ENCODE results near the gene ATL2.
A peak's percentile ranks its signal among the peaks of the same experiment; 100 is the strongest.

Gene ATL2

DNA sequence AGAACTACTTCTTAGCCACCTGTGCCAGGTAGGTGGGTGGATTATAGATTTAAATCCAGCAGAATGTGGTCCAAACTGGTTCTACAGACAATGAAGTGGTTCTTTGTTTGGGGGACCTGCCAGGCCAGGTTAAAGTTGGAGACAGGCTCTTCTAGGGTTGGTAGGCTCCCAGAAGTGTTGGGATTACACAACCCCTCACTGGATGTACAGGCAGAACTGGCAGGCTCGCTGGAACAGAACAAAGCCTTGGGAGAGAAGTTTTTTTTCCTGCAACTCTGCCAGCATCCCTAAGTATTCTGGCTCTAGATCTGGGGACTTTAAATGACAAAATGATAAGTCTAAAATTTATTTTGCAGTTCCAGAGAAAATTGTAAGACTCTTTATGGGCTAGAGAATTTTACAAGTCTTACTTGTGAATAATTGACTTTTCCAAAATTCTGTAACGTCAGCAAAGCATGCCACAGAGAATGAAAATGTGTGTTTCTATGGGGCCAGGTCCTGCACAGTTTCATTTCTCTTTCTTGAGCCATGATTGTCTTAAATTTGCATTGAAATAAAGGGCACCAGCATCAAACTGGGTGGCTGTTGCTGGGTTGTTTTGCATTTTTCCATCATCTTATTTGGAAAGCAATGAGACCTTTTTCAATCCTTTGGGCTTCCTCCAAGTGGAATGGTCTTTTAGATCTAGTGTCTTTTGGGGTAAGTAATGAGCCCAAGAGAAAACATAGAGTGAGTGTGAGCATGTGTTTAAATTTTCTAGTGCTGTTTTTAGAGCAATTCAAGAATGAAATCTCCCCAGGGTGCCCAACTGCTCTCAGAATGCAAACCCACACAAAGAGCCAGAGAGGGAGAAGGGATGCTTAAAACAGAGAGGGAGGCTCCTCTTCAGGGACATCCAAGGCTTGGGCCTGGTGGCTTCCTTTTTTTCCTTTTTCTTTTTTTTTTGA is 32.4 kb upstream of the ATL2 start:
- Histone ChIP-seq H3K27me3 (replicated peaks; ENCODE audit: control insufficient read depth, insufficient read depth, low read length) (no peaks in the 10 kb centered on the region), H3K4me1 (ENCODE audit: control insufficient read depth, insufficient read depth, low read length) (peaks cover 33% of the 10 kb centered on the region), H3K9ac (ENCODE audit: low read length) (no peak overlapping the region), H3K9me3 (ENCODE audit: control insufficient read depth, low read length) (peaks cover 5% of the 10 kb centered on the region), H3K36me3 (ENCODE audit: control insufficient read depth, insufficient read depth, low read length, severe bottlenecking) (no peaks in the 10 kb centered on the region), H3K4me3 (ENCODE audit: low read length) (no peak overlapping the region)
- no peak for DNase-seq (ENCODE audit: low read depth)

DNA sequence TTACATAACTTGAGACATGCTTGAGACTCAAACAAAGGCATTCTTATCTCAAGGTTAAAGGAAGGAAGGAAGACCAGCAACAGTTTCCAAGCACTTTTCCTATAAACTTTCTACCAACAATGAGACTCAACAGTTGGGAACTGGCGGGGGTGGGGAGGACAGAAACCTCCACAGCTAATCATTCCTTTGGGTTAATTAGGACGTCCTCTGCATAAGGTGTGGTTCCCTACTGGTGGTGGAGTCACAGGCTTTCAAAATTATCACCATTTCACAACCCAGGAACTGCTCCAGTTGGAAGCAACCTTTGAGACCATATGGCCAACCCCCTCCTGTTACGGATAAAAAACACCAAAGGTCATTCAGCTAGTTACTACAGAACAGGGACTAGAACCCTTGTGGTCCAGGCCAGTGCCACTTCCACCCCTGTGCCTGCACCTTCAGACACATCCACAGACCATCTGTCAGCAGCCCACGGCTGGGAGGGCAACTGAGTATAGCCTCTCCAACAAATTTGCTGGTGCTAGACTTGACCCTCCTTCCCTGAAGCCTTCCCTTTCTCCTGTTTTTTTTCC is 30.1 kb upstream of the ATL2 start:
- peak overlapping the region; percentile 14 for H3K4me3 ChIP-seq (ENCODE audit: low read length)
- H3K9ac ChIP-seq (ENCODE audit: low read length), result no peak overlapping the region
- no peaks in the 10 kb centered on the region for H3K9me3 ChIP-seq (ENCODE audit: control insufficient read depth, low read length)
- no peaks in the 10 kb centered on the region for H3K36me3 ChIP-seq (ENCODE audit: control insufficient read depth, insufficient read depth, low read length, severe bottlenecking)
- H3K4me1 ChIP-seq (ENCODE audit: control insufficient read depth, insufficient read depth, low read length), result peaks cover 33% of the 10 kb centered on the region
- H3K27me3 ChIP-seq (replicated peaks; ENCODE audit: control insufficient read depth, insufficient read depth, low read length), result peaks cover under 1% of the 10 kb centered on the region
- DNase-seq (ENCODE audit: low read depth), result no peak

- H3K9me3 ChIP-seq (ENCODE audit: control insufficient read depth, low read length), result peaks cover 4% of the 10 kb centered on the region
- H3K9ac ChIP-seq (ENCODE audit: low read length), result no peak overlapping the region
- H3K4me1 ChIP-seq (ENCODE audit: control insufficient read depth, insufficient read depth, low read length), result peaks cover 33% of the 10 kb centered on the region
- H3K4me3 ChIP-seq (ENCODE audit: low read length), result peak overlapping the region; percentile 14
- peaks cover 5% of the 10 kb centered on the region for H3K27me3 ChIP-seq (replicated peaks; ENCODE audit: control insufficient read depth, insufficient read depth, low read length)
- H3K36me3 ChIP-seq (ENCODE audit: control insufficient read depth, insufficient read depth, low read length, severe bottlenecking), result no peaks in the 10 kb centered on the region
- no peak for DNase-seq (ENCODE audit: low read depth)
Measured at GRCh38 chr2:38406597-38407110, 29.6 kb upstream of the ATL2 start.

GRCh38 chr2:38405917-38406596 is 29.0 kb upstream of the ATL2 start:
- Histone ChIP-seq H3K9ac (ENCODE audit: low read length) (no peak overlapping the region), H3K27me3 (replicated peaks; ENCODE audit: control insufficient read depth, insufficient read depth, low read length) (peaks cover 5% of the 10 kb centered on the region), H3K4me3 (ENCODE audit: low read length) (peak overlapping the region; percentile 14), H3K36me3 (ENCODE audit: control insufficient read depth, insufficient read depth, low read length, severe bottlenecking) (no peaks in the 10 kb centered on the region), H3K4me1 (ENCODE audit: control insufficient read depth, insufficient read depth, low read length) (peaks cover 33% of the 10 kb centered on the region), H3K9me3 (ENCODE audit: control insufficient read depth, low read length) (peaks cover 5% of the 10 kb centered on the region)
- DNase-seq (ENCODE audit: low read depth), result no peak

GRCh38 chr2:38400513-38400912 is 23.4 kb upstream of the ATL2 start:
- Histone ChIP-seq H3K27me3 (replicated peaks; ENCODE audit: control insufficient read depth, insufficient read depth, low read length) (peaks cover 5% of the 10 kb centered on the region), H3K36me3 (ENCODE audit: control insufficient read depth, insufficient read depth, low read length, severe bottlenecking) (no peaks in the 10 kb centered on the region), H3K9ac (ENCODE audit: low read length) (no peak overlapping the region), H3K4me1 (ENCODE audit: control insufficient read depth, insufficient read depth, low read length) (no peaks in the 10 kb centered on the region), H3K9me3 (ENCODE audit: control insufficient read depth, low read length) (peaks cover 11% of the 10 kb centered on the region), H3K4me3 (ENCODE audit: low read length) (no peak overlapping the region)
- no peak for DNase-seq (ENCODE audit: low read depth)

DNA sequence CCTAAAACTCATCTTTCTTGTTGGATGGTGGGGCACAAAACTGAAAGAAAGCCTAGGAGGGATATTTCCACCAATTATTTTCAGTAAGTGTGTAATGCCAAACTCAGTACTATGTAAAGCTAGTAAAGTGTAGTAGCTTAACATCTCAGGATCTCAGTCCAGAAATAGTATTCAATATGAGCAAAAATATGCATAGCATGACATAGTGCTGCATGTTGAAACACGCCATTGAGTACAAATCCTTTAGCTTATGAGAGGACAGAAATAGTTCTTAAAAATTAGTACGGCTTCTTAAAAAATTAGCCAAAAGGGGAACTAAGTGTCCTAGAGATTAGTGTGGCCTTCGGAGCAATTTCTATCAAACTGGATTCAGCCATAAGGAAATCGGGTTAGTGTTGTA is 21.7 kb upstream of the ATL2 start:
- no peaks in the 10 kb centered on the region for H3K36me3 ChIP-seq (ENCODE audit: control insufficient read depth, insufficient read depth, low read length, severe bottlenecking)
- no peak overlapping the region for H3K9ac ChIP-seq (ENCODE audit: low read length)
- H3K4me3 ChIP-seq (ENCODE audit: low read length), result no peak overlapping the region
- H3K9me3 ChIP-seq (ENCODE audit: control insufficient read depth, low read length), result peaks cover 11% of the 10 kb centered on the region
- no peaks in the 10 kb centered on the region for H3K4me1 ChIP-seq (ENCODE audit: control insufficient read depth, insufficient read depth, low read length)
- no peak for DNase-seq (ENCODE audit: low read depth)
- peaks cover 11% of the 10 kb centered on the region for H3K27me3 ChIP-seq (replicated peaks; ENCODE audit: control insufficient read depth, insufficient read depth, low read length)

- H3K27me3 ChIP-seq (replicated peaks; ENCODE audit: control insufficient read depth, insufficient read depth, low read length), result peaks cover 35% of the 10 kb centered on the region
- no peaks in the 10 kb centered on the region for H3K9me3 ChIP-seq (ENCODE audit: control insufficient read depth, low read length)
- H3K36me3 ChIP-seq (ENCODE audit: control insufficient read depth, insufficient read depth, low read length, severe bottlenecking), result no peaks in the 10 kb centered on the region
- H3K4me3 ChIP-seq (ENCODE audit: low read length), result no peak overlapping the region
- no peak overlapping the region for H3K9ac ChIP-seq (ENCODE audit: low read length)
- no peak for DNase-seq (ENCODE audit: low read depth)
- H3K4me1 ChIP-seq (ENCODE audit: control insufficient read depth, insufficient read depth, low read length), result no peaks in the 10 kb centered on the region
Measured at GRCh38 chr2:38394903-38395341, 17.8 kb upstream of the ATL2 start.

- Histone ChIP-seq H3K27me3 (replicated peaks; ENCODE audit: control insufficient read depth, insufficient read depth, low read length) (peaks cover 43% of the 10 kb centered on the region), H3K4me1 (ENCODE audit: control insufficient read depth, insufficient read depth, low read length) (no peaks in the 10 kb centered on the region), H3K9ac (ENCODE audit: low read length) (no peak overlapping the region), H3K9me3 (ENCODE audit: control insufficient read depth, low read length) (no peaks in the 10 kb centered on the region), H3K36me3 (ENCODE audit: control insufficient read depth, insufficient read depth, low read length, severe bottlenecking) (no peaks in the 10 kb centered on the region), H3K4me3 (ENCODE audit: low read length) (no peak overlapping the region)
- DNase-seq (ENCODE audit: low read depth), result no peak
Measured at GRCh38 chr2:38394041-38394440, 17.0 kb upstream of the ATL2 start.

GRCh38 chr2:38390947-38391346 is 13.9 kb upstream of the ATL2 start:
- no peak overlapping the region for H3K9ac ChIP-seq (ENCODE audit: low read length)
- H3K36me3 ChIP-seq (ENCODE audit: control insufficient read depth, insufficient read depth, low read length, severe bottlenecking), result no peaks in the 10 kb centered on the region
- H3K4me1 ChIP-seq (ENCODE audit: control insufficient read depth, insufficient read depth, low read length), result no peaks in the 10 kb centered on the region
- DNase-seq (ENCODE audit: low read depth), result no peak
- no peak overlapping the region for H3K4me3 ChIP-seq (ENCODE audit: low read length)
- peaks cover 47% of the 10 kb centered on the region for H3K27me3 ChIP-seq (replicated peaks; ENCODE audit: control insufficient read depth, insufficient read depth, low read length)
- H3K9me3 ChIP-seq (ENCODE audit: control insufficient read depth, low read length), result no peaks in the 10 kb centered on the region

DNA sequence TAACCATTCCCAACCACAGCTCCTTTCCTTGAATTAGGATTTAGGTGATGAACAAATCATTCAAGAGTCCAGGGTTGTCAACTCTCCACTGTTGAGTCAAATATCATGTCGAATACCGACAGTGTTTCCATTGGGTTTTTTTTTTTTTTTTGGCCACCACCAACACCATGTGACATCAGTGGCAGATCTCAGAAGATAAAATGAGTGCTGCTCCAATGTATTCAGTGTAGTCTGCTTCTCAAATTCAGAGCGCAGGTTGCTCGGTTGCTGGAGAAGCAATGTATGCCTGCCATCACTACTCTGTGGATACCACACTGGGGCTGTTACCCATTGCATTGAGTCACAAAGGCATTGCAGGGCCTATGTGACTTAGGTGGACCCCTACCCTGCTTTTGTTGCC is 10.8 kb upstream of the ATL2 start:
- no peaks in the 10 kb centered on the region for H3K9me3 ChIP-seq (ENCODE audit: control insufficient read depth, low read length)
- no peaks in the 10 kb centered on the region for H3K4me1 ChIP-seq (ENCODE audit: control insufficient read depth, insufficient read depth, low read length)
- H3K27me3 ChIP-seq (replicated peaks; ENCODE audit: control insufficient read depth, insufficient read depth, low read length), result peaks cover 33% of the 10 kb centered on the region
- no peak overlapping the region for H3K4me3 ChIP-seq (ENCODE audit: low read length)
- DNase-seq (ENCODE audit: low read depth), result no peak
- no peak overlapping the region for H3K9ac ChIP-seq (ENCODE audit: low read length)
- H3K36me3 ChIP-seq (ENCODE audit: control insufficient read depth, insufficient read depth, low read length, severe bottlenecking), result no peaks in the 10 kb centered on the region

DNA sequence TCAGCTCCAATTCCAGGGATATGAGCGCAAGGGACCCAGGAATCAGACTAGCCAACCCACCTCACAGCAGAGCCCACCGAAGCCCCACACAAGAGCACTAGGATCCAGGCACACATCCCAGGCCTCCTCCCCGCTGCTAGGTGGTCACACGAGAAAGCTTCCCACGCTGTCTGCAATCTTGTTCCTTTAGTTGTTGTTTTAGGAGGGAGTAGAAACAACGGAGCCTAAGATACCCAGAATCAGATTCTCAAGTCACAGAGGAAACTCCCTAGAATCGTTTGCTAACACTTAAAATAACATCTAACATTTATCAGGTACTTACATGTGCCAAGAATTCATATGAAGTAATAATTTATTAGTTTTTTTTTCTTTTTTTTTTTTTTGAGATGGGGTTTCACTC is 9.7 kb upstream of the ATL2 start:
- no peaks in the 10 kb centered on the region for H3K4me1 ChIP-seq (ENCODE audit: control insufficient read depth, insufficient read depth, low read length)
- H3K9me3 ChIP-seq (ENCODE audit: control insufficient read depth, low read length), result no peaks in the 10 kb centered on the region
- no peak for DNase-seq (ENCODE audit: low read depth)
- H3K36me3 ChIP-seq (ENCODE audit: control insufficient read depth, insufficient read depth, low read length, severe bottlenecking), result no peaks in the 10 kb centered on the region
- H3K27me3 ChIP-seq (replicated peaks; ENCODE audit: control insufficient read depth, insufficient read depth, low read length), result peaks cover 30% of the 10 kb centered on the region
- no peak overlapping the region for H3K4me3 ChIP-seq (ENCODE audit: low read length)
- no peak overlapping the region for H3K9ac ChIP-seq (ENCODE audit: low read length)
